AG04450 (cell line): ENCODE measurements around the gene GNAS-AS1. TPM values are rescaled to one million over a fixed set of nuclear protein-coding genes. Genes with fewer than 3 reads are reported as not detected.

ENCODE experiments used
- CTCF ChIA-PET: fragments of 300-600, 350-600 bp; formaldehyde crosslinking; extraction: SDS; loops from one replicate; lab custom pipeline; 2022; ENCODE audit warnings: antibody characterized with exemption, inconsistent platforms; lab: Charles Lee
- POLR2A ChIA-PET: fragments of 350-600 bp; formaldehyde crosslinking; extraction: SDS; loops from one replicate; lab custom pipeline; 2021; ENCODE audit warnings: antibody characterized with exemption, inconsistent platforms; lab: Yijun Ruan, JAX
- DNase-seq: peaks from one replicate; pipeline ENCODE4 v3.0.0-alpha.2; 2011; ENCODE audit warnings: low read depth, low spot score
- H3K27ac ChIP-seq: one replicate; pipeline ENCODE4 v1.5.1; 2012; ENCODE audit warnings: low read depth, low read length, control low read depth
- H3K27me3 ChIP-seq: one replicate; pipeline ENCODE4 v1.6.0; 2012; ENCODE audit warnings: low read length; ENCODE audit not compliant: control insufficient read depth, insufficient read depth
- H3K4me3 ChIP-seq: 2 replicates; pipeline ENCODE4 v1.5.1; 2011; ENCODE audit warnings: mild to moderate bottlenecking, low read depth, low read length, control low read depth
- H3K9me3 ChIP-seq: 2 replicates; pipeline ENCODE4 v1.5.1; 2012; ENCODE audit warnings: low read length; ENCODE audit not compliant: control insufficient read depth, insufficient read depth
- polyA plus RNA-seq: library from polyadenylated mRNA; depleted of rRNA; stranded (reverse); fragments of >200 nt; gene quantifications from 2 replicates; pipeline ENCODE4 v1.2.3, GENCODE V29; 2011
- TF ChIP-seq, protein P1 (sequence below): IDR thresholded peaks from 2 replicates; pipeline ENCODE4 v1.5.1; 2011; ENCODE audit warnings: low read depth, low read length, control low read depth, inconsistent platforms

GNAS-AS1 gene
- polyA plus RNA-seq, 1 experiment = 0.52 TPM

DNA sequence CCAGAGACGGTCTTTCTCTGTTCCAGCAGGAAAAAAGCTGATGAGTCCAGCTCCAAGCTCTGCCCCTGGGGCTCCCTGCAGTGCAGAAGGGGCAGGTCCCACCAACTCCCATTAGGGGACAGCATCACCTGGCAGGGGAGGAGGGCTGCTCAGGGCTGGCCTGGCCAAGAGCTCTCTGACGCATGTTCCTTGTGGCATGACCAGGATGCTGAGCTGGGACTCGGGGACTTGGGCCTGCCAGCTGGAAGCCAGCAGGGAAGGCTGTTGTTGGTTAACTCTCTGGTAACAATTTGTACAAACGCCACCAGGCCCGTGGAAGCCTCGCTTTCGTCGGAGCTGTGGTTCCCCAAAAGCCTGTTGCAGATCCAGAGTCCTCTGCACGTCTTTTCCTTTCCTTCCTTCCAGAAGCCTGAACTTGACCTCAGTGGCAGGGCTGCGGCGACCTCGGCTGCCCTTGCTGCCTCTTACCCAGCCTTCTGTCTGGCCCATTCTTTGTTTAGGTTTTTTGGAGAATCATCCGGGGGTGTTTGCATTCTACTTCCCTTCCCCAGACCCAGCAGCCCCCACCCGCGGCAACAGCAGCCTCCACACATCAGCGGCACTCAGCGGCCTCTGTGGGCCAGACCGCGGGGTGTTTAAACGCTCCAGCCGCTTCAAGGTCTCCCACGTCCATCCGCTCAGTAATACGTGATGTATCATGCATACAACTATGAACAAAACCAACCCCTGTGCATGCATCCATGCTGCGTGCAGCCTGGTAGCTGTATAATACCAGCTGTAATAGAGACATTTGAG lies 63.3 kb downstream of the GNAS-AS1 start:
- CTCF ChIA-PET = no interaction called here
- Histone ChIP-seq H3K9me3 (no peaks in the 10 kb centered on the region; the same call in 1 of the 2 replicates), H3K27me3 (peaks cover 50% of the 10 kb centered on the region), H3K27ac (no peak overlapping the region), H3K4me3 (no peak overlapping the region)
- POLR2A ChIA-PET = no interaction called here
- TF ChIP-seq, protein P1, sequence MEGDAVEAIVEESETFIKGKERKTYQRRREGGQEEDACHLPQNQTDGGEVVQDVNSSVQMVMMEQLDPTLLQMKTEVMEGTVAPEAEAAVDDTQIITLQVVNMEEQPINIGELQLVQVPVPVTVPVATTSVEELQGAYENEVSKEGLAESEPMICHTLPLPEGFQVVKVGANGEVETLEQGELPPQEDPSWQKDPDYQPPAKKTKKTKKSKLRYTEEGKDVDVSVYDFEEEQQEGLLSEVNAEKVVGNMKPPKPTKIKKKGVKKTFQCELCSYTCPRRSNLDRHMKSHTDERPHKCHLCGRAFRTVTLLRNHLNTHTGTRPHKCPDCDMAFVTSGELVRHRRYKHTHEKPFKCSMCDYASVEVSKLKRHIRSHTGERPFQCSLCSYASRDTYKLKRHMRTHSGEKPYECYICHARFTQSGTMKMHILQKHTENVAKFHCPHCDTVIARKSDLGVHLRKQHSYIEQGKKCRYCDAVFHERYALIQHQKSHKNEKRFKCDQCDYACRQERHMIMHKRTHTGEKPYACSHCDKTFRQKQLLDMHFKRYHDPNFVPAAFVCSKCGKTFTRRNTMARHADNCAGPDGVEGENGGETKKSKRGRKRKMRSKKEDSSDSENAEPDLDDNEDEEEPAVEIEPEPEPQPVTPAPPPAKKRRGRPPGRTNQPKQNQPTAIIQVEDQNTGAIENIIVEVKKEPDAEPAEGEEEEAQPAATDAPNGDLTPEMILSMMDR = no peak
- DNase-seq = no peak

DNA sequence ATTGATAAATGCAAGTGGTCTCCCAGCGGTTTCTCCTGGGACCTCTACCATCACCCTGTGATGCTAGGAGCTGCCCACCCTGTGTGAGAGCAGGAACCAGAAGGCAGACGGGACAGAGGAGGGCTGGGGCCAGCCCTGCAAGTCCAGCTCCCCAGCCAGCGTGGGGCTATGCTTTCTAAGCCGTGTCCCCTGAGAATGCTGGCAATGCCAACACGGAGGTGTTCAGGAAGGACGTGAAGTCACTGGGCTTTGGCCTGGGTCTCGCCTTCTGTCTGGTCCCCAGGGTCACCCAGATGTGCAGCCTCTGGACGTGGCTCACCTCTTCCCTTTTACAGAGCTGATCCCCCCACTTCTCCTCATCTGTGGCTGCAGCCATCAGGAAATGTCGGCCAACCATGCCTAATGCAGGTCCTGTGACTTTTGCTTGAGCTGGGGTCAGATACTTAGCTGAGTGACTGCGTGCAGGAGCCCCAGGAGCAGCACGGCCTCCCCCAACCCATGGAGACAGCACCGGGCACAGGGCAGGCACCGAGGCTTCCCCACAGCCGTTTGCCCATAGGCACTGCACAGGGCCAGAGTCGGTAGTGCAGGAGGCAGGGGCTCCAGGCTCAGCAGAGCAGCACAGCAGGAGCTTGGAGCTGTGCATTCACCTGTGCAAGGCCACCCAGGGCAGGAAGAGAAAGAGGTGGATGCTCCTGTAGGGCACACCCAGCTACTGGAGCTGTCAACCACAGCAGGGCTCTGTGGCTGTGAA lies 66.2 kb downstream of the GNAS-AS1 start:
- Histone ChIP-seq H3K27ac (no peak overlapping the region), H3K4me3 (no peak overlapping the region), H3K9me3 (no peaks in the 10 kb centered on the region; the same call in 1 of the 2 replicates), H3K27me3 (peaks cover 44% of the 10 kb centered on the region)
- CTCF ChIA-PET = no interaction called here
- POLR2A ChIA-PET = no interaction called here
- no peak for DNase-seq
- TF ChIP-seq, protein P1 = no peak

DNA sequence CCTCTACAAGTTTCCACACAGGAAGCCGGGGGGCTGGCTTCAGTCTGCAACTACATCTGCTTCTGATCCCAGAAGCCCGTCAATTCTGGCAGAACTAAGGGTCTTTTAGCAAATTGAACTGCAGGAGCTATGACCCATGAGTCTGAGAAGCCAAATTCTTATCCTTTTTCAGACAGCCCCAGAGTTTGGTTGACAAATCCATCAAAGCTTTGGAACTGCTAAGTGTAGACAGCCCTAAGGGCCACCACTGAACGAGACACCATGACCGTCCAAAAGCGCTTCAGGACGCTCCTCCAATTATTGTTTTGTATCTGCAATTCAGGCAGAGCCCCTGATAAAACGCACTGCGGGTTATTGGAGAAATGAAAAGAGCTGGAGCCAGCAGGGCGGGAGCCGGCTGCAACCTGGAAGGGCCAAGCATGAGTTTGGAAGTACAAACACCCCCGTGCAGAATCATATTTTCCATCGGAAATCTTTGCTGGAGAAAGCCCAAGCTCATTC lies 67.1 kb downstream of the GNAS-AS1 start:
- TF ChIP-seq, protein P1 = no peak
- H3K9me3 ChIP-seq = no peaks in the 10 kb centered on the region; the same call in 1 of the 2 replicates
- DNase-seq = no peak
- no peak overlapping the region for H3K27ac ChIP-seq
- H3K27me3 ChIP-seq = peaks cover 44% of the 10 kb centered on the region
- POLR2A ChIA-PET = no interaction called here
- H3K4me3 ChIP-seq = no peak overlapping the region
- CTCF ChIA-PET = no interaction called here

DNA sequence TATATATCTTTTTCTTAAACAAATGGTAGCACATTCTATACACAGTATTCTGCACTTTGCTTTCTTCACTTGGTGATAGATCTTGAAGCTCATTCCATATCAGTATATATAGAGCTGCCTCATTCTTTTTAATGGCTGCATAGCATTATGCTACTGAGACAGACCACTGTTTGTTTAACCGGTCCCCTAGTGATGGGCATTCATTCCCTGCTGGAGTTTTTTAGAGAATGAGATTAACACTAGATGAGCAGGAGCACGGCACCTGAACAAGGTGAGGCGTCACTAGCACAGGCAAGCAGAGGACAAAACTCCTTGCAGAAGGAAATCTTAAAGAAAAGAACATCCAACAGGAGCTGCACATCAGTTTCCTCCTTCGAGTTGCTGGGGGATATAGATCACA lies 69.6 kb downstream of the GNAS-AS1 start:
- no peak overlapping the region for H3K4me3 ChIP-seq
- TF ChIP-seq, protein P1 = no peak
- H3K27me3 ChIP-seq = peaks cover 45% of the 10 kb centered on the region
- CTCF ChIA-PET = no interaction called here
- no peak for DNase-seq
- H3K9me3 ChIP-seq = no peaks in the 10 kb centered on the region; the same call in 1 of the 2 replicates
- POLR2A ChIA-PET = no interaction called here
- no peak overlapping the region for H3K27ac ChIP-seq
